Parietal lobe (tissue), 1 donor: ENCODE results near the gene FAAH2. TPM values are rescaled to one million over a fixed set of nuclear protein-coding genes. Genes with fewer than 3 reads are reported as not detected.

ENCODE experiments used
- total RNA-seq: library from RNA; depleted of rRNA; stranded (reverse); fragments of >200 nt; gene quantifications from one replicate; pipeline ENCODE4 v1.2.3, GENCODE V29; 2014

The FAAH2 gene
- 9.4 TPM for total RNA-seq

DNA sequence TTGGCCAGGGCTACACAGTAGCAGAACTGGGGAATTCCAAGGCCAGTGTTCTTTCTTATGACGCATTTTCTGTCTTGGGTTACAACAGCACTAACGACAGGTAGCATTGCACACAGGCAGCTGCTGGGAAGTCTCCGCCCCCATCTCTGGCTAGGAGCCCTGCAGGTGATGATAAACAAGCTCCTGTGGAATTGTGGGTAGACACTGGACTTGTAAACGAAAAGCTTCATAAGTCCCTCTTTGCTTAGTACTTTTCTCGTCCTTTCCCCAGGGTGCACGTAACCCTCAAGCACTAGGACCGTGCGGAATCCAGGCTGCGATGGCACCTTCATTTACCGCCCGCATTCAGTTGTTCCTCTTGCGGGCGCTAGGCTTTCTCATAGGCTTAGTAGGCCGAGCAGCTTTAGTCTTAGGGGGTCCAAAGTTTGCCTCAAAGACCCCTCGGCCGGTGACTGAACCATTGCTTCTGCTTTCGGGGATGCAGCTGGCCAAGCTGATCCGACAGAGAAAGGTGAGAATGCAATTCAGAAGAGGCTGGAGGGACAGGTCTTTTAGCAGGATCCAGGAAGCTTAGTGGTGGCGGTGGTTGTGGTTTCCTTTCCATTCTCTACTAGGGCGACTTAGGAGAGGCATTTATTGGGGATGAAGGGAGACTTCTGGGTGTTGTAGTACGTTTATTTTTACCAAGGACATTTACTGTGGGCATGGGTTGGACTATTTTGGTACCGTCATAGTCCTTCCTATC lies at the start of gene FAAH2:
TSS of gene FAAH2 (plus strand) at position 200 of the 745 bp plus-strand sequence. CDS start at position 320, 120 bp downstream.

Other genes starting within 250 kb of the FAAH2 start
- 11.9 TPM for gene SPIN2B, start 165.2 kb upstream of the FAAH2 start, total RNA-seq
- 2.5 TPM for gene SPIN2A, start 149.3 kb upstream of the FAAH2 start, total RNA-seq